ENCODE results near the gene KCNMA1.

KCNMA1 gene

DNA sequence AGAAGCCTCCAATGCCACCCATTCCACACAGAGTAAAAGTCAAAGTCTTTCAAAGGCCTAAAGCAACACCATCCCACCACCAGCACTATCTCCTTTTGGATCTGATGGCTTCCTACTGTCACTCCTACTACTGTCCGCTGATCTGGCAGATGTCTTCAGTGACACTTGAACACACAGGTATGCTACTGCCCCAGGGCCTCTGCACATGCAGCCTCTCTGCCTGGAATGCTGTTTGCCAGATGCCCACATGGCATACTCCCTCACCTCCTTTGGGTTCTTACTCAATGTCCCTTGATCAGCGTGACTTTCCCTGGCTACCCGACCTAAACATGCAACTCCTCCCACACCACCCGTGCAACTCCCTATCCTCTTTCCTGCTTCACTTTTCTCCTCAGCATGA is 512.4 kb downstream of the KCNMA1 start:
- DNase-seq: no peak
- in situ Hi-C loops (cut with MboI; ENCODE audit: low pct_unique_long_range_greater_than_20kb, low sequenced_read_pairs): no loop called here

DNA sequence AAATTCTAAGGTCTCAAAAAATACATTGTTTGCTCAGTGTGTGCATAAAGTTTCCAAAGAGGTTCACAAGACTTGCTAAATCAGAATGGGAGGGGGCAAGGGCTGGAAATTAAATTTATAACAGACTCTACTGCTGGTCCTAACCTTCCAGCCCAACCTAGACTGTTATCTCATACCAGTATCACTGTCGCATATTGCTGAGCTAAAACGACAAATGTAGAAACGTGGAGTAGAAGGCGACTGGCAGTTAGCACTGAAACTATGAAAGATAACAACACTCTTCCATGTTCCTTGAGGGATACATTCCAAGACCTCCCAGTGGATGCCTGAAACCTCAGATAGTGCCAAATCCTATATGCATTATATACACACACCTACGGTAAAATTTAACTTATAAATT is 514.3 kb downstream of the KCNMA1 start:
- in situ Hi-C loops (cut with MboI; ENCODE audit: low pct_unique_long_range_greater_than_20kb, low sequenced_read_pairs): no loop called here
- DNase-seq: no peak

GRCh38 chr10:77121829-77122228 is 515.8 kb downstream of the KCNMA1 start:
- in situ Hi-C loops (cut with MboI; ENCODE audit: low pct_unique_long_range_greater_than_20kb, low sequenced_read_pairs): no loop called here
- no peak for DNase-seq

- no peak for DNase-seq
- in situ Hi-C loops (cut with MboI; ENCODE audit: low pct_unique_long_range_greater_than_20kb, low sequenced_read_pairs): no loop called here
Measured at GRCh38 chr10:77120666-77121376, 516.8 kb downstream of the KCNMA1 start.

DNA sequence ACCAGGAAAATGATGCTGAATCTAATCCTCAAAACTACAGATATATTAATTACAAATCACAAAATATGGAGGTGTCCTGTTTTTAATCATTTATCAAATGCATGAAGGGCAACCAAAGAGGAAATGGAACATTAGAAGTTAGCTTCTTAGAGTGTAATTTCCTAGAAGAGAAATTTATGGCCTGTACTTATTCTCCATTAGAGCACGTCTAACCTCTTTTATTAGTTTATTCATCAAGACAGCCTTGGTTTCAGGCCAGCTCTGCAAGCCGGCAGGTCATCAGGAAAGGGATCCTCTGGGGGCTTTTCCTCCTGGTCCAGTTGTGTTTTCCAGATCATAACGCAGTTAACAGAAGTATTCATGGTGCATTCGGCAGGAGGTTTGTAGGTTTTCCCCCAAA is 517.6 kb downstream of the KCNMA1 start:
- in situ Hi-C loops (cut with MboI; ENCODE audit: low pct_unique_long_range_greater_than_20kb, low sequenced_read_pairs): no loop called here
- no peak for DNase-seq

- no peak for DNase-seq
- in situ Hi-C loops (cut with MboI; ENCODE audit: low pct_unique_long_range_greater_than_20kb, low sequenced_read_pairs): no loop called here
Measured at GRCh38 chr10:77118603-77119282, 518.9 kb downstream of the KCNMA1 start.

- no peak for DNase-seq
- in situ Hi-C loops (cut with MboI; ENCODE audit: low pct_unique_long_range_greater_than_20kb, low sequenced_read_pairs): no loop called here
Measured at GRCh38 chr10:77117501-77117900, 520.1 kb downstream of the KCNMA1 start.

- in situ Hi-C loops (cut with MboI; ENCODE audit: low pct_unique_long_range_greater_than_20kb, low sequenced_read_pairs): no loop called here
- no peak for DNase-seq
Measured at GRCh38 chr10:77116904-77117303, 520.7 kb downstream of the KCNMA1 start.

- in situ Hi-C loops (cut with MboI; ENCODE audit: low pct_unique_long_range_greater_than_20kb, low sequenced_read_pairs): no loop called here
- no peak for DNase-seq
Measured at GRCh38 chr10:77114181-77114821, 523.3 kb downstream of the KCNMA1 start.

DNA sequence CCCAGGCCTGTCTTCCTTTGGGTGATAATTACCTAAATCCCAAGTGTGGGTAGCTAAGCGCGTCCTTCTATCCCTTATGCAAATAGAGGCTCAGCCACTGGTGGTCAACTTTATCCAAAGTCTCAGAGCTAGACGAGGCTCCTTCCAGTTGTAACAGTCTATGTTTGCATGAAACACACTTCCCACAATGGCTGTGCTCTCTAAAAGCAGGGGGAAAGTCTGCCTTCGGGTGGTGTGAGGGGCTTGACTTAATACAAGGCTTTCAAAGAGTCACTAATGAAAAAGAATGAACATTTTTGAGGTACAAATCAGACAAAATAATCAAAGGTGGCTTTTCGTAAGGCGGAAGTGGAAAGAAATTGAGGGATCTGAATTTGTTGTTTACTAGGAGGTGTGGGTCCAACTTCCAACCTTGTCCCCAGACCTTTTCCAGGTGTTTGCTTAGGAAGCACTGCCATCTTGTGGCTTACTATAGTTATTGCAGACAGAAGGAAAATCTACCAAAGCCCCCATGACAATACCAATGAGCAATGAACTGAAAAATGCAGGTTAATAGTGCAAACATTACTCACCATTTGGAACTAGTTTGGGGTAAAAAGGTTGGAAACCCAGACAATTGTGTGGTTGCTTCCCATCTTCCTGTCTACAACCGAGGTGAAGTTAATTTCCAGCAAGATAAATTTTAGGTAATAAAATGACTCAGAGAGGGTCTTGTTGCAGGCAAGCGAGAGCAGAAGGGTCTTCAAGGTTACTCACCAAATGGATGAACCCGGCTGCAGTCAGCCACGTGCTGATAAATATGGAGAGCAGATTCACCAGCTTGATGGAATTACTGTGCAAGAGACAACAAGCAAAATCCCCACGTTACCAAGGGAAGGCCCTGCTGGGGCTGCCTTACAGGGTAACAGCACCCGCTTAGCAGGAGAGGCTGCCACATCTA is 525.7 kb downstream of the KCNMA1 start:
- DNase-seq: peak; percentile 45
- in situ Hi-C loops (cut with MboI; ENCODE audit: low pct_unique_long_range_greater_than_20kb, low sequenced_read_pairs): no loop called here

- no peak for DNase-seq
- in situ Hi-C loops (cut with MboI; ENCODE audit: low pct_unique_long_range_greater_than_20kb, low sequenced_read_pairs): no loop called here
Measured at GRCh38 chr10:77110757-77111156, 526.9 kb downstream of the KCNMA1 start.

DNA sequence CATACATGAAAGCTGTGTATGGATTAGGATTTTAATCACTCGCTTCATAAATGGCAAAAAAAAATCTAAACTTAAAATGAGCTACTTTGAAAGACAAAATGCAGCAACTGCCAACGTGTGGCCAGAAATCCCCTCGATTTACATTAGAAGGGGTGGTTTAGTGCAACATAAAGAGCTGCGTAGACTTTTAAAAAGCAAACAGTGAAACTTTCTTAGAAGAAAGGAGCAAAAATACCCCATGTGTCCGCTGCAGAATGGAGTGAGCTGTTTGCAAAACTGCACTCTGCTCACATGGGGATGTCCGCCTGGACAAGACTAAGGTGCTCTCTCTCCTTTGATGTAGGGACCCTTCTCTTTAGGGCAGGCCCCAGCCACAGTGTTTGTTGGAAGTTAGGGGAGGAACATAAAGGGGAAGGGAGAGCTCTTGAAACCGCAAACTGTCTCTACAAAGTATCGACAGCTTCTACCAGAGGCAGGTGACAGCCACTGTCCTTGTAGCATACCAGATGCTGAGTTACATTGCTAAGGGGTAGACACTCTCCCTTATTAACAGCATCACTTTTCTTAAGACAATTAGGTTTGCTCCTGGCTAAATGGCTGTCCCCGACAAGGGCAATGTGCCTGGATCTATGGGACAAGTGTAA is 528.1 kb downstream of the KCNMA1 start:
- DNase-seq: no peak
- in situ Hi-C loops (cut with MboI; ENCODE audit: low pct_unique_long_range_greater_than_20kb, low sequenced_read_pairs): no loop called here

DNA sequence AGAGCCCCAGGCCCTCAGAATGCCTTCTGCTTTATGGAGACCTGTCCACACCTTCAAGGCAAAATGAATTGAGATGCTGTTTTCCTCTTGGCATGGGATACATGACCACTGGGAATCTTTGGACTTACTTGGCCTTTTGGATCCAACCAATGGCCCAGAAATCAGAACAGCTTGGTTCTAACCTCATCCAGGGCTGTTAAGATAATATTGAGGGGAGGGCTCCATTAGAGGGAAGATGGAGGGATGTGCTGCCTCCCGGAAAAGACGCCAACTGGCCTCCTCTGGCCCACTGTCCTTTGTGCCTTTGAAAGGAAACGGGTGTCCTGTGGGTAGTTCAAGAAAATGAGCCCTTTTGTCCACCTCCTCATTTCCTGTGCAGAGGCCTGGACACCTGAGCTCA is 530.9 kb downstream of the KCNMA1 start:
- no peak for DNase-seq
- in situ Hi-C loops (cut with MboI; ENCODE audit: low pct_unique_long_range_greater_than_20kb, low sequenced_read_pairs): no loop called here

DNA sequence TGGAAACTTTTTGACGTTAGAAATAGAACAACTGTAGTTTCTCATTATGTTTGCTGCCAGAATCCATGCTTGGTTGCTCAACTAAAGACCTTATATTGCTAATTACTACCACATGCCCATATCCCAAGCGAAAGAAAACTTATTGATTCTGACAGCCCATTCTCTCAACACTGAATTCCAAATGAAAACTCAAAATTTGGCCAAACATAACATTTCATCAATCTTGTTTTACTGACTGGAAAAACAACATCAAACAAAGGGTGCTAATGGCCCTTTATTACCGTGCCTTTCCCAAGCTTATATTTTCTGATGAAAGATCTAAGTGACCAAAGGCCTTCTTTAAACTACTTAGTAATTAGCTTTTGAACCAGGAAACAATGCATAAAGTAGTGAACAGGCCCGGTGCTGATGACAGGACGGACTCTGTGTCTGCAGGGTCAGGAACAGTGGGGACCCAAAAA is 531.8 kb downstream of the KCNMA1 start:
- in situ Hi-C loops (cut with MboI; ENCODE audit: low pct_unique_long_range_greater_than_20kb, low sequenced_read_pairs): no loop called here

GRCh38 chr10:77104459-77104980 is 533.1 kb downstream of the KCNMA1 start:
- DNase-seq: no peak
- in situ Hi-C loops (cut with MboI; ENCODE audit: low pct_unique_long_range_greater_than_20kb, low sequenced_read_pairs): no loop called here

More for the DNA sequence above, 531.8 kb downstream of the KCNMA1 start:
- no peak for DNase-seq

GRCh38 chr10:77103213-77103612 is 534.4 kb downstream of the KCNMA1 start:
- in situ Hi-C loops (cut with MboI; ENCODE audit: low pct_unique_long_range_greater_than_20kb, low sequenced_read_pairs): no loop called here
- DNase-seq: no peak

GRCh38 chr10:77101341-77101740 is 536.3 kb downstream of the KCNMA1 start:
- no peak for DNase-seq
- in situ Hi-C loops (cut with MboI; ENCODE audit: low pct_unique_long_range_greater_than_20kb, low sequenced_read_pairs): no loop called here

DNA sequence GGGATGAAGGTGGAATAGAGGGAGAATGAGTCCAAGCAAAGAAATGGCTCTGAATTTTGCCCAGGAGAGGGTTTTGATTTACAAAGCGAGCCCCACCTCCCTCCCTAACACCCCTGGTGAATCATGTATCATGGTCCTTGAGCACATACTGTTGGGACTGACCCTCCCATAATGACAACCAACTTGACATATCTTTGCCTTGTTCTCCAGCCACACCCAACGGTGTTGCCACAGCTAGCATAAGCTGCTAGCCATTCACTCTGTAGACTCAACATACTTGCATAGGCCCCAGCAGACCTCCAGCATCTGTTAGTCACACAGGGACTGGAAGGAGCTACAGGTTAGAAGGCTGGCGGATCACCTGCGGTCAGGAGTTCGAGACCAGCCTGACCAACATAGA is 538.5 kb downstream of the KCNMA1 start:
- in situ Hi-C loops (cut with MboI; ENCODE audit: low pct_unique_long_range_greater_than_20kb, low sequenced_read_pairs): no loop called here
- DNase-seq: no peak

DNA sequence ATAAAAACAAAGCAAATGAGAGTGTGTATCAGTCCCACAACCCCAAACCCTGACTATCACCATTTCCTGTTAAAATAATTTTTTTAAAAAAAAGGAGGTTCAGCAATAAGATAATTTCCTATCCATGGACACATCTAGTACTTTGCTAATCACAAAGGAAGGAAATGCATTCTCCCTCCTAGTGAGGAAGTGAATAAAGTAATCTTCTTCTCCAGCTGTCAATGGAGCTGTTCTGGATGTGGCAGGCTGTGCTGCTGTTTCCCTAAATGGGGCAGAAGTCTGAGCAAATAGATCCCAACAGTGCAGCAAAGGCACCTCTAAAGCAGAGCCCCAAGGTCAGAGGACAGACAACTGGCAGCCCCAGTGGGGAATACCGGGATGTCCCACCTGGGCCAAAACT is 540.0 kb downstream of the KCNMA1 start:
- in situ Hi-C loops (cut with MboI; ENCODE audit: low pct_unique_long_range_greater_than_20kb, low sequenced_read_pairs): no loop called here
- DNase-seq: no peak
